Measurements from ENCODE around the gene EMILIN3.

DNA sequence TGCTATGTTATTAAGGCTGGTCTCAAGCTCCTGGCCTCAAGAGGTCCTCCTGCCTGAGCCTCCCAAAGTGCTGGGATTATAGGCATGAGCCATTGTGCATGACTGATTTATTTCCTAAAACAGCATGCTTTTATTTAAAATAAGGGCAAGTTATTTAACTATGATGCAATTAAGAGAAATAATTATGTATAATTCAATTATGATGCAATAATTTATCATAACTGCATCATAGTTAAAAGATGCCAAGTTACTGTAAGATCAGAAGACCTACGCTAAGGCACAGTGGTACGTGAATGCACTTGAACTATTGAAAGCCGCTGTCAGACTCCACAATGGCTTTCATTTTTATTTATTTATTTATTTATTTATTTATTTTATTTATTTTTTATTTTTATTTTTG lies 24.3 kb upstream of the EMILIN3 start:
- TF ChIP-seq, protein P1, sequence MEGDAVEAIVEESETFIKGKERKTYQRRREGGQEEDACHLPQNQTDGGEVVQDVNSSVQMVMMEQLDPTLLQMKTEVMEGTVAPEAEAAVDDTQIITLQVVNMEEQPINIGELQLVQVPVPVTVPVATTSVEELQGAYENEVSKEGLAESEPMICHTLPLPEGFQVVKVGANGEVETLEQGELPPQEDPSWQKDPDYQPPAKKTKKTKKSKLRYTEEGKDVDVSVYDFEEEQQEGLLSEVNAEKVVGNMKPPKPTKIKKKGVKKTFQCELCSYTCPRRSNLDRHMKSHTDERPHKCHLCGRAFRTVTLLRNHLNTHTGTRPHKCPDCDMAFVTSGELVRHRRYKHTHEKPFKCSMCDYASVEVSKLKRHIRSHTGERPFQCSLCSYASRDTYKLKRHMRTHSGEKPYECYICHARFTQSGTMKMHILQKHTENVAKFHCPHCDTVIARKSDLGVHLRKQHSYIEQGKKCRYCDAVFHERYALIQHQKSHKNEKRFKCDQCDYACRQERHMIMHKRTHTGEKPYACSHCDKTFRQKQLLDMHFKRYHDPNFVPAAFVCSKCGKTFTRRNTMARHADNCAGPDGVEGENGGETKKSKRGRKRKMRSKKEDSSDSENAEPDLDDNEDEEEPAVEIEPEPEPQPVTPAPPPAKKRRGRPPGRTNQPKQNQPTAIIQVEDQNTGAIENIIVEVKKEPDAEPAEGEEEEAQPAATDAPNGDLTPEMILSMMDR (IDR thresholded peaks at IDR 0.05), result no peak
- TF ChIP-seq ZFX (IDR thresholded peaks at IDR 0.05; ENCODE audit: borderline replicate concordance), result no peak
